ENCODE data around the gene ZNHIT2. TPM values are rescaled to one million over a fixed set of nuclear protein-coding genes. Genes with fewer than 3 reads are reported as not detected.

The ZNHIT2 gene
- total RNA-seq, 1 experiment from 2014 or later, result 48.2 TPM

DNA sequence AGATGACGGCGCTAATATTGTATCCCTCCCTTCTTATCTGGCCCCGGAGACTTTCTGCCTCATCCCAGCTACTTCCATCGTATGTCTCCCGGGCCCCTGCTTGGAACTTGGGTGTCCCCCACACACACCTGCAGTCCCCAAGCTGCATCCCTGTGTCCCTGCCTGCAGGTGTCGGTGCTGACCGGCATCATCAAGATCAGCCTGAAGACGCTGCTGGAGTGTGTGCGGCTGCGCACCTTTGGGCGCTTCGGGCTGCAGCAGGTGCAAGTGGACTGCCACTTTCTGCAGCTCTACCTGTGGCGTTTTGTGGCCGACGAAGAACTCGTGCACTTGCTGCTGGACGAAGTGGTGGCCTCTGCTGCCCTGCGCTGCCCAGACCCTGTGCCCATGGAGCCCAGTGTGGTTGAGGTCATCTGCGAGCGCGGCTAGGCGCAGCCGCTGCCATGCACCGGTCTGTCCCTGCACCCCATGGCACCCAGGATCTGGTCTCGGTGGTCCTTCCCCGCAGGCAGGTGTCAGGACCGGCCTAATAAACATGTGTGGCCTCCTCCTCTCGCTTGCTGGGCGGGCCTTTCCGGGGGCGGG lies 6.2 kb downstream of the ZNHIT2 start:
- Histone ChIP-seq H3K4me3 (ENCODE audit: low read length) (no peak overlapping the region; the same call in 1 of the 2 replicates), H3K4me1 (ENCODE audit: insufficient read depth, low read length) (peaks cover 14% of the 10 kb centered on the region), H3K79me2 (ENCODE audit: low read length) (peaks cover 11% of the 10 kb centered on the region), H3F3A (ENCODE audit: low read length, unreplicated experiment) (no peaks in the 10 kb centered on the region), H3K4me2 (ENCODE audit: low read length) (peak overlapping the region; percentile 97), H3K9me2 (replicated peaks; ENCODE audit: low read length) (no peaks in the 10 kb centered on the region), H3K9me3 (ENCODE audit: low read length) (no peaks in the 10 kb centered on the region), H4K20me1 (ENCODE audit: low read length) (no peaks in the 10 kb centered on the region), H3K27me3 (ENCODE audit: low read length) (no peaks in the 10 kb centered on the region), H3K9ac (ENCODE audit: low read length) (no peak overlapping the region), H3K36me3 (ENCODE audit: low read depth, low read length) (no peaks in the 10 kb centered on the region), H2AFZ (ENCODE audit: low read length) (no peak overlapping the region), H3K27ac (ENCODE audit: low read length) (no peak overlapping the region)
- POLR2A ChIA-PET (ENCODE audit: unreplicated experiment), result interaction anchor here (0.6 to 1.0 kb wide), 3 partner anchors 11 to 333 kb away, joined by 3 to 4 read pairs (median 3); partner anchors contain the start of genes FAU, MRPL49 and SF1
- no TSS peak for BruUV-seq (replicated peaks)
- DNase-seq (no peak), ATAC-seq (no peak)
- intact Hi-C loops (cut with micrococcal nuclease), result no loop called here
- no peak for TF ChIP-seq EZH2phosphoT487 (IDR thresholded peaks at IDR 0.05; ENCODE audit: borderline replicate concordance, low read length)
- TF ChIP-seq, protein P1, sequence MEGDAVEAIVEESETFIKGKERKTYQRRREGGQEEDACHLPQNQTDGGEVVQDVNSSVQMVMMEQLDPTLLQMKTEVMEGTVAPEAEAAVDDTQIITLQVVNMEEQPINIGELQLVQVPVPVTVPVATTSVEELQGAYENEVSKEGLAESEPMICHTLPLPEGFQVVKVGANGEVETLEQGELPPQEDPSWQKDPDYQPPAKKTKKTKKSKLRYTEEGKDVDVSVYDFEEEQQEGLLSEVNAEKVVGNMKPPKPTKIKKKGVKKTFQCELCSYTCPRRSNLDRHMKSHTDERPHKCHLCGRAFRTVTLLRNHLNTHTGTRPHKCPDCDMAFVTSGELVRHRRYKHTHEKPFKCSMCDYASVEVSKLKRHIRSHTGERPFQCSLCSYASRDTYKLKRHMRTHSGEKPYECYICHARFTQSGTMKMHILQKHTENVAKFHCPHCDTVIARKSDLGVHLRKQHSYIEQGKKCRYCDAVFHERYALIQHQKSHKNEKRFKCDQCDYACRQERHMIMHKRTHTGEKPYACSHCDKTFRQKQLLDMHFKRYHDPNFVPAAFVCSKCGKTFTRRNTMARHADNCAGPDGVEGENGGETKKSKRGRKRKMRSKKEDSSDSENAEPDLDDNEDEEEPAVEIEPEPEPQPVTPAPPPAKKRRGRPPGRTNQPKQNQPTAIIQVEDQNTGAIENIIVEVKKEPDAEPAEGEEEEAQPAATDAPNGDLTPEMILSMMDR (conservative IDR thresholded peaks at IDR 0.05; ENCODE audit: low read depth, low read length), result no peak
- TF ChIP-seq EZH2 (IDR thresholded peaks at IDR 0.05; ENCODE audit: low read length, unreplicated experiment), result no peak
- CTCF ChIA-PET, result interaction anchor here (0.5 to 1.3 kb wide), 4 partner anchors 11 to 323 kb away, joined by 3 to 5 read pairs (median 4); partner anchors contain the start of genes FAU and MRPL49

DNA sequence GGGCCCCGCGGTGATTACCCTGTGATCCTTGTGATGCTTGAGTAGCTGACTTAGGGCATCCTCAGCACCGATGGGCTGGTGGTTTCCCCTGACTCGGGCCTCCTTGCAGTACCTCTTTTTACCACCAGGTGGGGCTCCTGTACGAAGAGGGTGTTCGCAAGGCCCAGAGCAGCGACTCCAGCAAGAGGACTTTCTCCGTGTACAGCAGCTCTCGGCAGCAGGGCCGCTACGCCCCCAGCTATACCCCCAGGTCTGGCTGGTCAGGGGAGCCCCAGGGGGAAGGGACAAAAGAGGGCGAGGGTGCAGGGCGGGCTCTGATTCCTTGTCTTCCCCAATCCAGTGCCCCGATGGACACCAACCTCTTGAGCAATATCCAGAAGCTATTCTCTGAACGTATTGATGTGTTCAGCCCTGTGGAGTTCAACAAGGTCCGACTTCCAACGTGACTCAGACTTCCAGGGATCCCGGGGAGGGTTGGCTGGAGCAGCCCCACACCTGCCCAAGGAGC lies 7.1 kb downstream of the ZNHIT2 start:
- H3K4me3 ChIP-seq (ENCODE audit: low read length), result no peak overlapping the region
- H3K36me3 ChIP-seq (ENCODE audit: low read depth, low read length), result no peaks in the 10 kb centered on the region
- TF ChIP-seq, protein P1 (conservative IDR thresholded peaks at IDR 0.05; ENCODE audit: low read depth, low read length), result peak; percentile 98
- TF ChIP-seq EZH2phosphoT487 (IDR thresholded peaks at IDR 0.05; ENCODE audit: borderline replicate concordance, low read length), result no peak
- POLR2A ChIA-PET (ENCODE audit: unreplicated experiment), result no interaction called here
- peak; percentile 44 for ATAC-seq
- peaks cover 9% of the 10 kb centered on the region for H3K4me1 ChIP-seq (ENCODE audit: insufficient read depth, low read length)
- H3K9me3 ChIP-seq (ENCODE audit: low read length), result no peaks in the 10 kb centered on the region
- H4K20me1 ChIP-seq (ENCODE audit: low read length), result no peaks in the 10 kb centered on the region
- H2AFZ ChIP-seq (ENCODE audit: low read length), result no peak overlapping the region
- no peak overlapping the region for H3K9ac ChIP-seq (ENCODE audit: low read length)
- H3K4me2 ChIP-seq (ENCODE audit: low read length), result peak overlapping the region; percentile 8; the same call in 1 of the 2 replicates
- no peaks in the 10 kb centered on the region for H3K27me3 ChIP-seq (ENCODE audit: low read length)
- no peaks in the 10 kb centered on the region for H3K9me2 ChIP-seq (replicated peaks; ENCODE audit: low read length)
- peaks cover 6% of the 10 kb centered on the region for H3K79me2 ChIP-seq (ENCODE audit: low read length)
- CTCF ChIA-PET, result interaction anchor here (0.6 to 1.3 kb wide), 3 partner anchors 12 to 223 kb away, joined by 3 to 4 read pairs (median 3); partner anchors contain the start of genes DPF2, FAU, MRPL49 and POLA2
- DNase-seq, result peak; percentile 96
- no peak overlapping the region for H3K27ac ChIP-seq (ENCODE audit: low read length)
- no peaks in the 10 kb centered on the region for H3F3A ChIP-seq (ENCODE audit: low read length, unreplicated experiment)
- intact Hi-C loops (cut with micrococcal nuclease), result no loop called here
- BruUV-seq (replicated peaks), result no TSS peak
